GM23338 (cell line): ENCODE results near the gene DCST1. TPM values are rescaled to one million over a fixed set of nuclear protein-coding genes. Genes with fewer than 3 reads are reported as not detected.

Source experiments
- ATAC-seq: fragments of 200-7000 bp; cut with Tn5 transposase; 3 replicates; pipeline ENCODE4 v1.9.1; 2020
- DNase-seq: peaks from one replicate; pipeline ENCODE4 v3.0.0-alpha.2; 2015; ENCODE audit warnings: low spot score
- H2AFZ ChIP-seq: fragments of 200-600 bp; sonication (generic); 2 replicates; pipeline ENCODE4 v1.8.0; 2016; ENCODE audit warnings: antibody characterized with exemption, mild to moderate bottlenecking, moderate library complexity
- H3F3A ChIP-seq: fragments of 200-600 bp; sonication (generic); replicated peaks from 2 replicates; pipeline ENCODE4 v1.8.0; 2017; ENCODE audit warnings: antibody characterized with exemption, mixed run types, low read depth
- H3K27ac ChIP-seq: fragments of 200-600 bp; sonication (generic); 2 replicates; pipeline ENCODE4 v1.6.1; 2016; ENCODE audit warnings: low read depth
- H3K27me3 ChIP-seq: fragments of 200-600 bp; sonication (generic); 2 replicates; pipeline ENCODE4 v1.8.0; 2016; ENCODE audit warnings: mild to moderate bottlenecking, mixed run types, moderate library complexity; ENCODE audit not compliant: insufficient read depth
- H3K36me3 ChIP-seq: fragments of 200-600 bp; sonication (generic); 2 replicates; pipeline ENCODE4 v1.8.0; 2016; ENCODE audit warnings: mild to moderate bottlenecking; ENCODE audit not compliant: insufficient read depth
- H3K4me1 ChIP-seq: fragments of 200-600 bp; sonication (generic); 2 replicates; pipeline ENCODE4 v1.8.0; 2016; ENCODE audit warnings: mild to moderate bottlenecking, moderate library complexity; ENCODE audit not compliant: insufficient read depth
- H3K4me2 ChIP-seq: fragments of 200-600 bp; sonication (generic); 2 replicates; pipeline ENCODE4 v1.7.1; 2017; ENCODE audit warnings: mixed run types
- H3K4me3 ChIP-seq: fragments of 200-600 bp; sonication (generic); 2 replicates; pipeline ENCODE4 v1.6.1; 2016; ENCODE audit warnings: mixed run types
- H3K79me2 ChIP-seq: fragments of 200-600 bp; sonication (generic); replicated peaks from 2 replicates; pipeline ENCODE4 v1.8.0; 2017; ENCODE audit warnings: mild to moderate bottlenecking; ENCODE audit not compliant: insufficient read depth
- H3K9me2 ChIP-seq: fragments of 200-600 bp; sonication (generic); 2 replicates; pipeline ENCODE4 v1.8.0; 2017; ENCODE audit not compliant: insufficient read depth
- H4K20me1 ChIP-seq: fragments of 200-600 bp; sonication (generic); replicated peaks from 2 replicates; pipeline ENCODE4 v1.8.0; 2017; ENCODE audit warnings: mild to moderate bottlenecking; ENCODE audit not compliant: insufficient read depth
- H3K27ac Mint-ChIP-seq: 2 replicates; pipeline ENCODE4 v1.8.0; 2020; ENCODE audit warnings: inconsistent platforms, mild to moderate bottlenecking, moderate library complexity, mixed read lengths
- H3K27me3 Mint-ChIP-seq: 3 replicates; pipeline ENCODE4 v1.8.0; 2022; ENCODE audit warnings: low read depth, mild to moderate bottlenecking, moderate library complexity, mixed read lengths, inconsistent platforms; ENCODE audit not compliant: insufficient read depth, poor library complexity
- H3K36me3 Mint-ChIP-seq: 3 replicates; pipeline ENCODE4 v1.8.0; 2021; ENCODE audit warnings: low read depth, mild to moderate bottlenecking, inconsistent platforms, moderate library complexity, mixed read lengths
- H3K4me1 Mint-ChIP-seq: 3 replicates; pipeline ENCODE4 v1.8.0; 2020; ENCODE audit warnings: mild to moderate bottlenecking, inconsistent platforms, mixed read lengths
- H3K4me3 Mint-ChIP-seq: 3 replicates; pipeline ENCODE4 v1.8.0; 2021; ENCODE audit warnings: moderate library complexity, mild to moderate bottlenecking, inconsistent platforms, mixed read lengths
- H3K9me3 Mint-ChIP-seq: 3 replicates; pipeline ENCODE4 v1.8.0; 2020; ENCODE audit warnings: moderate library complexity, mild to moderate bottlenecking, inconsistent platforms, mixed read lengths
- ETS1 ChIP-seq: IDR thresholded peaks from 2 replicates; pipeline ENCODE4 v1.6.1; 2016; ENCODE audit warnings: antibody characterized with exemption
- EZH2 ChIP-seq: fragments of 200-600 bp; sonication (generic); IDR thresholded peaks from one replicate; pipeline ENCODE4 v1.8.0; 2017; ENCODE audit warnings: antibody characterized with exemption, mild to moderate bottlenecking, low read depth; ENCODE audit not compliant: unreplicated experiment
- EZH2phosphoT487 ChIP-seq: fragments of 200-600 bp; sonication (generic); IDR thresholded peaks from one replicate; pipeline ENCODE4 v1.8.1; 2018; ENCODE audit warnings: antibody characterized with exemption; ENCODE audit not compliant: unreplicated experiment
- JUNB ChIP-seq: IDR thresholded peaks from one replicate; pipeline ENCODE4 v1.6.1; 2016; ENCODE audit warnings: antibody characterized with exemption; ENCODE audit not compliant: unreplicated experiment
- NANOG ChIP-seq: IDR thresholded peaks from 2 replicates; pipeline ENCODE4 v1.6.1; 2016; ENCODE audit warnings: antibody characterized with exemption, borderline replicate concordance
- POLR2AphosphoS5 ChIP-seq: IDR thresholded peaks from 2 replicates; pipeline ENCODE4 v1.6.1; 2016; ENCODE audit warnings: antibody characterized with exemption, low read depth
- ZNF462 ChIP-seq: fragments of 250-450 bp; sonication (Bioruptor Pico); IDR thresholded peaks from 2 replicates; pipeline ENCODE4 v1.5.0; 2020; ENCODE audit warnings: mild to moderate bottlenecking, moderate library complexity
- polyA plus RNA-seq: library from polyadenylated mRNA; unstranded; fragments of >200 nt; fragmentation: Nextera tagmentation; extraction: Ambion mirVana; gene quantifications from 2 replicates; pipeline ENCODE4 v1.2.1, GENCODE V29; 2016
- total RNA-seq: library from RNA; depleted of rRNA; stranded (reverse); fragments of >200 nt; shearing (Covaris generic); gene quantifications from 2 replicates; pipeline ENCODE4 v1.2.3, GENCODE V29; 2014

DCST1 gene
- total and polyA plus RNA-seq, 2 experiments from 2014 or later, result not detected

GRCh38 chr1:155063550-155064110 is 30.0 kb downstream of the DCST1 start, which contains the start of gene EFNA4:
Gene EFNA4, plus strand, starts transcription at chr1:155063740. Its CDS starts 84 bp downstream, at chr1:155063824.
- peaks cover 30% of the 10 kb centered on the region for H3K4me1 Mint-ChIP-seq
- peaks cover 8% of the 10 kb centered on the region for H3K27me3 Mint-ChIP-seq
- no peaks in the 10 kb centered on the region for H3K9me3 Mint-ChIP-seq
- peaks cover 6% of the 10 kb centered on the region; the same call in 1 of the 2 replicates for H3K27me3 ChIP-seq
- H3K9me2 ChIP-seq, result no peaks in the 10 kb centered on the region
- peak within 1 kb of the TSS; percentile 83 for H3K4me3 Mint-ChIP-seq
- ATAC-seq, result peak; percentile 73
- peak; percentile 98 for DNase-seq
- H3K4me2 ChIP-seq, result peak within 1 kb of the TSS; percentile 94
- peak within 1 kb of the TSS; percentile 95 for H2AFZ ChIP-seq
- peaks cover 18% of the 10 kb centered on the region for H3F3A ChIP-seq
- H4K20me1 ChIP-seq, result peaks cover 19% of the 10 kb centered on the region
- TF ChIP-seq ZNF462 (CRISPR knock-in tag) (no peak), EZH2 (no peak), NANOG (no peak), JUNB (no peak), ETS1 (no peak), EZH2phosphoT487 (no peak), POLR2AphosphoS5 (peak; percentile 90)
- peaks cover 14% of the 10 kb centered on the region for H3K79me2 ChIP-seq
- peaks cover 27% of the 10 kb centered on the region for H3K36me3 Mint-ChIP-seq
- H3K27ac ChIP-seq, result peak within 1 kb of the TSS; percentile 88; the same call in 1 of the 2 replicates
- no peaks in the 10 kb centered on the region for H3K36me3 ChIP-seq
- H3K27ac Mint-ChIP-seq, result peak within 1 kb of the TSS; percentile 64
- H3K4me1 ChIP-seq, result peaks cover 16% of the 10 kb centered on the region
- peak within 1 kb of the TSS; percentile 97 for H3K4me3 ChIP-seq
